HepG2 (cell line): ENCODE measurements around the gene ERBB3.

Experiments
- SMC3 ChIP-seq: IDR thresholded peaks from 2 replicates; pipeline ENCODE4 v1.6.1; 2011; ENCODE audit warnings: low read length, improper control_type of control experiment
- ZBTB43 ChIP-seq: sonication (generic); formaldehyde crosslinking; conservative IDR thresholded peaks from 2 replicates; pipeline ENCODE4 v1.4.0; 2020; ENCODE audit warnings: missing genetic modification reagents

GRCh38 chr12:56115329-56115728 lies 35.4 kb downstream of the ERBB3 start:
- TF ChIP-seq ZBTB43 (no peak), SMC3 (no peak)
